MM.1S (cell line): Measurements from ENCODE around the gene SC5D.

Experiments used
- DNase-seq: peaks from one replicate; pipeline ENCODE4 v3.0.0-alpha.2; 2015
- H2AFZ ChIP-seq: fragments of 300-600 bp; sonication (generic); 2 replicates; pipeline ENCODE4 v1.6.0; 2016; ENCODE audit warnings: antibody characterized with exemption, low read length
- H3F3A ChIP-seq: fragments of 300-600 bp; sonication (generic); 2 replicates; pipeline ENCODE4 v1.6.1; 2016; ENCODE audit warnings: mild to moderate bottlenecking, antibody characterized with exemption, low read length, moderate library complexity, mixed read lengths; ENCODE audit not compliant: insufficient read depth
- H3K27ac ChIP-seq: fragments of 300-600 bp; sonication (generic); 2 replicates; pipeline ENCODE4 v1.5.1; 2016; ENCODE audit warnings: mild to moderate bottlenecking, low read length
- H3K27me3 ChIP-seq: fragments of 300-600 bp; sonication (generic); replicated peaks from 2 replicates; pipeline ENCODE4 v1.6.0; 2016; ENCODE audit warnings: low read length; ENCODE audit not compliant: insufficient read depth
- H3K36me3 ChIP-seq: fragments of 300-600 bp; sonication (generic); replicated peaks from 2 replicates; pipeline ENCODE4 v1.6.1; 2016; ENCODE audit warnings: mild to moderate bottlenecking, low read length, mixed read lengths; ENCODE audit not compliant: insufficient read depth
- H3K4me1 ChIP-seq: fragments of 300-600 bp; sonication (generic); 2 replicates; pipeline ENCODE4 v1.6.1; 2016; ENCODE audit warnings: low read length, mixed read lengths
- H3K4me2 ChIP-seq: fragments of 300-600 bp; sonication (generic); 2 replicates; pipeline ENCODE4 v1.6.0; 2016; ENCODE audit warnings: low read depth, low read length
- H3K4me3 ChIP-seq: fragments of 300-600 bp; sonication (generic); 2 replicates; pipeline ENCODE4 v1.5.1; 2016; ENCODE audit warnings: low read length, mixed read lengths
- H3K79me2 ChIP-seq: fragments of 300-600 bp; sonication (generic); 2 replicates; pipeline ENCODE4 v1.6.1; 2016; ENCODE audit warnings: mixed run types, low read length, mixed read lengths
- H3K9ac ChIP-seq: fragments of 300-600 bp; sonication (generic); 2 replicates; pipeline ENCODE4 v1.6.1; 2016; ENCODE audit warnings: low read length, mixed read lengths
- H3K9me2 ChIP-seq: fragments of 300-600 bp; sonication (generic); replicated peaks from 2 replicates; pipeline ENCODE4 v1.6.1; 2016; ENCODE audit warnings: mild to moderate bottlenecking, low read length, mixed read lengths; ENCODE audit not compliant: insufficient read depth
- H3K9me3 ChIP-seq: fragments of 300-600 bp; sonication (generic); replicated peaks from 2 replicates; pipeline ENCODE4 v1.6.1; 2016; ENCODE audit warnings: mild to moderate bottlenecking, low read length, mixed read lengths; ENCODE audit not compliant: insufficient read depth
- H4K20me1 ChIP-seq: fragments of 300-600 bp; sonication (generic); 2 replicates; pipeline ENCODE4 v1.6.1; 2016; ENCODE audit warnings: mild to moderate bottlenecking, low read length, moderate library complexity, mixed read lengths; ENCODE audit not compliant: insufficient read depth
- CTCF ChIP-seq: fragments of 300-600 bp; sonication (generic); IDR thresholded peaks from 2 replicates; pipeline ENCODE4 v1.5.1; 2016; ENCODE audit warnings: antibody characterized with exemption, low read length, mixed read lengths
- EZH2 ChIP-seq: fragments of 300-600 bp; sonication (generic); optimal IDR thresholded peaks from 2 replicates; pipeline ENCODE3; 2017; ENCODE audit warnings: low read depth, mild to moderate bottlenecking, antibody characterized with exemption, low read length, mixed read lengths
- EZH2phosphoT487 ChIP-seq: fragments of 300-600 bp; sonication (generic); IDR thresholded peaks from 2 replicates; pipeline ENCODE4 v1.6.1; 2018; ENCODE audit warnings: antibody characterized with exemption, low read length

Gene SC5D

GRCh38 chr11:121318848-121319834 lies 26.6 kb downstream of the SC5D start:
- Histone ChIP-seq H3K9me3 (no peaks in the 10 kb centered on the region), H3K36me3 (no peaks in the 10 kb centered on the region), H3K27ac (no peak overlapping the region), H3K79me2 (no peaks in the 10 kb centered on the region), H3K9ac (no peak overlapping the region), H3K4me2 (no peak overlapping the region), H2AFZ (no peak overlapping the region), H3K4me1 (no peaks in the 10 kb centered on the region), H3F3A (no peaks in the 10 kb centered on the region), H3K27me3 (no peaks in the 10 kb centered on the region), H4K20me1 (no peaks in the 10 kb centered on the region), H3K4me3 (no peak overlapping the region), H3K9me2 (no peaks in the 10 kb centered on the region)
- DNase-seq = peak; percentile 34
- no peak for TF ChIP-seq EZH2
- peak; percentile 76 for TF ChIP-seq CTCF
- no peak for TF ChIP-seq EZH2phosphoT487

GRCh38 chr11:121321614-121322243 lies 29.2 kb downstream of the SC5D start:
- Histone ChIP-seq H3K27me3 (no peaks in the 10 kb centered on the region), H3K4me2 (no peak overlapping the region), H3K36me3 (no peaks in the 10 kb centered on the region), H3K9ac (no peak overlapping the region), H3F3A (no peaks in the 10 kb centered on the region), H3K9me2 (no peaks in the 10 kb centered on the region), H3K9me3 (no peaks in the 10 kb centered on the region), H3K4me3 (no peak overlapping the region), H3K27ac (no peak overlapping the region), H3K4me1 (no peaks in the 10 kb centered on the region), H3K79me2 (no peaks in the 10 kb centered on the region), H4K20me1 (no peaks in the 10 kb centered on the region), H2AFZ (no peak overlapping the region)
- no peak for DNase-seq
- TF ChIP-seq EZH2phosphoT487 = no peak
- TF ChIP-seq EZH2 = no peak
- TF ChIP-seq CTCF = 0 out of 2 replicates have a peak, but pooled peaks have one; percentile 15

GRCh38 chr11:121323046-121323607 lies 30.6 kb downstream of the SC5D start:
- no peaks in the 10 kb centered on the region for H4K20me1 ChIP-seq
- H3K9me3 ChIP-seq = no peaks in the 10 kb centered on the region
- no peak for DNase-seq
- no peak overlapping the region for H3K27ac ChIP-seq
- H3K9me2 ChIP-seq = no peaks in the 10 kb centered on the region
- no peak overlapping the region for H2AFZ ChIP-seq
- no peaks in the 10 kb centered on the region for H3K4me1 ChIP-seq
- no peak overlapping the region for H3K4me2 ChIP-seq
- no peak overlapping the region for H3K4me3 ChIP-seq
- no peaks in the 10 kb centered on the region for H3F3A ChIP-seq
- no peaks in the 10 kb centered on the region for H3K27me3 ChIP-seq
- no peaks in the 10 kb centered on the region for H3K36me3 ChIP-seq
- TF ChIP-seq EZH2 (no peak), CTCF (no peak), EZH2phosphoT487 (no peak)
- H3K9ac ChIP-seq = no peak overlapping the region
- H3K79me2 ChIP-seq = no peaks in the 10 kb centered on the region
